ENCODE measurements around the gene ROBO1. TPM values are rescaled to one million over a fixed set of nuclear protein-coding genes. Genes with fewer than 3 reads are reported as not detected.
"Not testable (repeated sequence)": the region's sequence is repeated elsewhere in the genome, so short reads cannot be mapped to it uniquely, and the experiment has no call there.

ROBO1 gene
- total RNA-seq, 1 experiment from 2014 or later, result 51.2 TPM

GRCh38 chr3:79187426-79187825 is 580.4 kb downstream of the ROBO1 start:
- no peak for DNase-seq (ENCODE audit: low read depth, low spot score)
- in situ Hi-C loops (cut with HindIII; ENCODE audit: low pct_unique_long_range_greater_than_20kb, low sequenced_read_pairs), result no loop called here

GRCh38 chr3:79184251-79184650 is 583.5 kb downstream of the ROBO1 start:
- in situ Hi-C loops (cut with HindIII; ENCODE audit: low pct_unique_long_range_greater_than_20kb, low sequenced_read_pairs), result no loop called here
- DNase-seq (ENCODE audit: low read depth, low spot score), result no peak

- in situ Hi-C loops (cut with HindIII; ENCODE audit: low pct_unique_long_range_greater_than_20kb, low sequenced_read_pairs), result no loop called here
- DNase-seq (ENCODE audit: low read depth, low spot score), result no peak
Measured at GRCh38 chr3:79183496-79183895, 584.3 kb downstream of the ROBO1 start.

GRCh38 chr3:79178471-79179180 is 589.2 kb downstream of the ROBO1 start:
- DNase-seq (ENCODE audit: low read depth, low spot score), result no peak
- in situ Hi-C loops (cut with HindIII; ENCODE audit: low pct_unique_long_range_greater_than_20kb, low sequenced_read_pairs), result no loop called here

GRCh38 chr3:79175870-79176269 is 591.9 kb downstream of the ROBO1 start:
- in situ Hi-C loops (cut with HindIII; ENCODE audit: low pct_unique_long_range_greater_than_20kb, low sequenced_read_pairs), result no loop called here
- no peak for DNase-seq (ENCODE audit: low read depth, low spot score)

GRCh38 chr3:79173259-79173658 is 594.5 kb downstream of the ROBO1 start:
- in situ Hi-C loops (cut with HindIII; ENCODE audit: low pct_unique_long_range_greater_than_20kb, low sequenced_read_pairs); DNase-seq (ENCODE audit: low read depth, low spot score): not testable (repeated sequence)

GRCh38 chr3:79172241-79172640 is 595.6 kb downstream of the ROBO1 start:
- DNase-seq (ENCODE audit: low read depth, low spot score), result no peak

GRCh38 chr3:79170021-79170420 is 597.8 kb downstream of the ROBO1 start:
- in situ Hi-C loops (cut with HindIII; ENCODE audit: low pct_unique_long_range_greater_than_20kb, low sequenced_read_pairs), result no loop called here
- no peak for DNase-seq (ENCODE audit: low read depth, low spot score)

More at GRCh38 chr3:79172241-79172640, 595.6 kb downstream of the ROBO1 start:
- in situ Hi-C loops (cut with HindIII; ENCODE audit: low pct_unique_long_range_greater_than_20kb, low sequenced_read_pairs), result no loop called here

- no peak for DNase-seq (ENCODE audit: low read depth, low spot score)
- in situ Hi-C loops (cut with HindIII; ENCODE audit: low pct_unique_long_range_greater_than_20kb, low sequenced_read_pairs), result no loop called here
Measured at GRCh38 chr3:79167651-79168416, 600.0 kb downstream of the ROBO1 start.

- no peak for DNase-seq (ENCODE audit: low read depth, low spot score)
- in situ Hi-C loops (cut with HindIII; ENCODE audit: low pct_unique_long_range_greater_than_20kb, low sequenced_read_pairs), result no loop called here
Measured at GRCh38 chr3:79162653-79163052, 605.1 kb downstream of the ROBO1 start.

- in situ Hi-C loops (cut with HindIII; ENCODE audit: low pct_unique_long_range_greater_than_20kb, low sequenced_read_pairs), result no loop called here
- no peak for DNase-seq (ENCODE audit: low read depth, low spot score)
Measured at GRCh38 chr3:79161941-79162340, 605.9 kb downstream of the ROBO1 start.

GRCh38 chr3:79160421-79160820 is 607.4 kb downstream of the ROBO1 start:
- in situ Hi-C loops (cut with HindIII; ENCODE audit: low pct_unique_long_range_greater_than_20kb, low sequenced_read_pairs), result no loop called here
- DNase-seq (ENCODE audit: low read depth, low spot score), result no peak

GRCh38 chr3:79159736-79160135 is 608.1 kb downstream of the ROBO1 start:
- in situ Hi-C loops (cut with HindIII; ENCODE audit: low pct_unique_long_range_greater_than_20kb, low sequenced_read_pairs), result no loop called here

GRCh38 chr3:79157191-79157590 is 610.6 kb downstream of the ROBO1 start:
- in situ Hi-C loops (cut with HindIII; ENCODE audit: low pct_unique_long_range_greater_than_20kb, low sequenced_read_pairs), result no loop called here
- no peak for DNase-seq (ENCODE audit: low read depth, low spot score)

More at GRCh38 chr3:79159736-79160135, 608.1 kb downstream of the ROBO1 start:
- no peak for DNase-seq (ENCODE audit: low read depth, low spot score)

GRCh38 chr3:79154865-79155264 is 612.9 kb downstream of the ROBO1 start:
- in situ Hi-C loops (cut with HindIII; ENCODE audit: low pct_unique_long_range_greater_than_20kb, low sequenced_read_pairs), result no loop called here
- no peak for DNase-seq (ENCODE audit: low read depth, low spot score)

- no peak for DNase-seq (ENCODE audit: low read depth, low spot score)
- in situ Hi-C loops (cut with HindIII; ENCODE audit: low pct_unique_long_range_greater_than_20kb, low sequenced_read_pairs), result no loop called here
Measured at GRCh38 chr3:79148786-79149185, 619.0 kb downstream of the ROBO1 start.

GRCh38 chr3:79146024-79146423 is 621.8 kb downstream of the ROBO1 start:
- in situ Hi-C loops (cut with HindIII; ENCODE audit: low pct_unique_long_range_greater_than_20kb, low sequenced_read_pairs), result no loop called here
- no peak for DNase-seq (ENCODE audit: low read depth, low spot score)

- no peak for DNase-seq (ENCODE audit: low read depth, low spot score)
- in situ Hi-C loops (cut with HindIII; ENCODE audit: low pct_unique_long_range_greater_than_20kb, low sequenced_read_pairs), result no loop called here
Measured at GRCh38 chr3:79140708-79141107, 627.1 kb downstream of the ROBO1 start.
